OCI-LY3 (cell line): ENCODE measurements around the gene RCAN2.

Experiments used
- H2AFZ ChIP-seq: fragments of 200-600, 300-600 bp; shearing (Covaris generic); 2 replicates; pipeline ENCODE4 v1.6.0; 2014; ENCODE audit warnings: antibody characterized with exemption, low read depth, low read length
- H3K27ac ChIP-seq: fragments of 200-600, 300-600 bp; sonication (generic); 2 replicates; pipeline ENCODE4 v1.5.1; 2014; ENCODE audit warnings: mild to moderate bottlenecking, low read length, moderate library complexity, mixed read lengths
- H3K27me3 ChIP-seq: fragments of 200-600, 300-600 bp; sonication (generic); 2 replicates; pipeline ENCODE4 v1.6.1; 2014; ENCODE audit warnings: low read depth, low read length, mixed read lengths
- H3K36me3 ChIP-seq: fragments of 200-600, 300-600 bp; sonication (generic); replicated peaks from 2 replicates; pipeline ENCODE3; 2014; ENCODE audit warnings: low read depth, low read length, mixed read lengths
- H3K4me1 ChIP-seq: fragments of 300-600, 200-600 bp; sonication (generic); 2 replicates; pipeline ENCODE4 v1.6.1; 2014; ENCODE audit warnings: low read length, mixed read lengths
- H3K4me2 ChIP-seq: fragments of 200-600, 300-600 bp; sonication (generic); 2 replicates; pipeline ENCODE4 v1.6.1; 2014; ENCODE audit warnings: low read length, mixed read lengths
- H3K4me3 ChIP-seq: fragments of 300-600, 200-600 bp; sonication (generic); 2 replicates; pipeline ENCODE4 v1.5.1; 2014; ENCODE audit warnings: antibody characterized with exemption, mild to moderate bottlenecking, low read length, moderate library complexity
- H3K79me2 ChIP-seq: fragments of 300-600, 200-600 bp; shearing (Covaris generic); 2 replicates; pipeline ENCODE4 v1.6.1; 2014; ENCODE audit warnings: mild to moderate bottlenecking, low read length, mixed read lengths
- H3K9ac ChIP-seq: fragments of 300-600, 200-600 bp; shearing (Covaris generic); 2 replicates; pipeline ENCODE4 v1.6.0; 2014; ENCODE audit warnings: mild to moderate bottlenecking, low read length, moderate library complexity
- H3K9me3 ChIP-seq: fragments of 200-600, 300-600 bp; shearing (Covaris generic); 2 replicates; pipeline ENCODE4 v1.6.1; 2014; ENCODE audit warnings: low read length, mixed read lengths; ENCODE audit not compliant: insufficient read depth
- H4K20me1 ChIP-seq: fragments of 200-600, 300-600 bp; sonication (generic); 2 replicates; pipeline ENCODE4 v1.6.1; 2016; ENCODE audit warnings: low read length, mixed read lengths; ENCODE audit not compliant: insufficient read depth
- CTCF ChIP-seq: fragments of 200-600, 300-600 bp; sonication (generic); IDR thresholded peaks from 2 replicates; pipeline ENCODE4 v1.5.1; 2014; ENCODE audit warnings: antibody characterized with exemption, low read length, low read depth
- EZH2phosphoT487 ChIP-seq: fragments of 200-600 bp; shearing (Covaris generic); IDR thresholded peaks from 2 replicates; pipeline ENCODE4 v1.6.1; 2018; ENCODE audit warnings: antibody characterized with exemption, mixed run types, low read depth

The RCAN2 gene

GRCh38 chr6:46217671-46218131, 273.5 kb downstream of the RCAN2 start:
- no peaks in the 10 kb centered on the region for H3K79me2 ChIP-seq
- H3K9me3 ChIP-seq, result no peaks in the 10 kb centered on the region

GRCh38 chr6:46216879-46217278, 274.4 kb downstream of the RCAN2 start:
- Histone ChIP-seq H3K9me3 (no peaks in the 10 kb centered on the region), H3K9ac (peak overlapping the region; percentile 18; the same call in 1 of the 2 replicates), H3K79me2 (no peaks in the 10 kb centered on the region), H3K36me3 (no peaks in the 10 kb centered on the region), H2AFZ (no peak overlapping the region), H3K4me3 (peak overlapping the region; percentile 4), H3K27me3 (no peaks in the 10 kb centered on the region), H4K20me1 (no peaks in the 10 kb centered on the region), H3K27ac (peak overlapping the region; percentile 88), H3K4me1 (peaks cover 57% of the 10 kb centered on the region), H3K4me2 (peak overlapping the region; percentile 77)
- no peak for TF ChIP-seq CTCF
- no peak for TF ChIP-seq EZH2phosphoT487

More at GRCh38 chr6:46217671-46218131, 273.5 kb downstream of the RCAN2 start:
- H4K20me1 ChIP-seq, result no peaks in the 10 kb centered on the region
- no peak overlapping the region for H2AFZ ChIP-seq
- H3K27ac ChIP-seq, result peak overlapping the region; percentile 88
- H3K36me3 ChIP-seq, result no peaks in the 10 kb centered on the region
- peaks cover 63% of the 10 kb centered on the region for H3K4me1 ChIP-seq
- H3K4me2 ChIP-seq, result peak overlapping the region; percentile 77
- no peaks in the 10 kb centered on the region for H3K27me3 ChIP-seq
- TF ChIP-seq EZH2phosphoT487 (peak; percentile 91), CTCF (no peak)
- H3K9ac ChIP-seq, result peak overlapping the region; percentile 33; the same call in 1 of the 2 replicates
- peak overlapping the region; percentile 10; the same call in 1 of the 2 replicates for H3K4me3 ChIP-seq

GRCh38 chr6:46215777-46216176, 275.5 kb downstream of the RCAN2 start:
- Histone ChIP-seq H3K4me3 (no peak overlapping the region), H2AFZ (no peak overlapping the region), H3K9ac (no peak overlapping the region), H3K4me1 (peaks cover 46% of the 10 kb centered on the region), H3K4me2 (no peak overlapping the region), H3K27me3 (no peaks in the 10 kb centered on the region), H3K27ac (no peak overlapping the region), H3K79me2 (no peaks in the 10 kb centered on the region), H3K9me3 (no peaks in the 10 kb centered on the region), H4K20me1 (no peaks in the 10 kb centered on the region), H3K36me3 (no peaks in the 10 kb centered on the region)
- TF ChIP-seq EZH2phosphoT487, result no peak
- TF ChIP-seq CTCF, result no peak

- Histone ChIP-seq H4K20me1 (no peaks in the 10 kb centered on the region), H3K4me3 (no peak overlapping the region), H3K27me3 (no peaks in the 10 kb centered on the region)
Measured at GRCh38 chr6:46215213-46215612, 276.0 kb downstream of the RCAN2 start.

More at GRCh38 chr6:46215213-46215612, 276.0 kb downstream of the RCAN2 start:
- Histone ChIP-seq H3K9ac (no peak overlapping the region), H3K9me3 (no peaks in the 10 kb centered on the region), H3K36me3 (no peaks in the 10 kb centered on the region), H3K4me2 (no peak overlapping the region), H3K79me2 (no peaks in the 10 kb centered on the region), H3K4me1 (peaks cover 41% of the 10 kb centered on the region), H2AFZ (no peak overlapping the region), H3K27ac (no peak overlapping the region)
- TF ChIP-seq CTCF (no peak), EZH2phosphoT487 (no peak)
